HG03565 (cell line): Measurements from ENCODE around the gene PIGS.
"Not testable (repeated sequence)": the region's sequence is repeated elsewhere in the genome, so short reads cannot be mapped to it uniquely, and the experiment has no call there.

Source experiments
- ATAC-seq: cut with Tn5 transposase; IDR thresholded peaks from one replicate; pipeline ENCODE4 v1.9.1; 2021; ENCODE audit warnings: mild to moderate bottlenecking, moderate library complexity; ENCODE audit not compliant: unreplicated experiment

Gene PIGS

GRCh38 chr17:28532050-28532960 is 39.0 kb downstream of the PIGS start:
- no peak for ATAC-seq

GRCh38 chr17:28530926-28531325 is 40.4 kb downstream of the PIGS start:
- no peak for ATAC-seq

- no peak for ATAC-seq
Observed at GRCh38 chr17:28530250-28530649, 41.1 kb downstream of the PIGS start.

- no peak for ATAC-seq
Observed at GRCh38 chr17:28529013-28529400, 42.3 kb downstream of the PIGS start.

- no peak for ATAC-seq
Observed at GRCh38 chr17:28528327-28529012, 42.9 kb downstream of the PIGS start.

GRCh38 chr17:28527859-28528258 is 43.5 kb downstream of the PIGS start:
- ATAC-seq: no peak

- no peak for ATAC-seq
Observed at GRCh38 chr17:28527181-28527681, 44.1 kb downstream of the PIGS start.

GRCh38 chr17:28526381-28526780 is 44.9 kb downstream of the PIGS start:
- ATAC-seq: no peak

- ATAC-seq: no peak
Observed at GRCh38 chr17:28524476-28525424, 46.6 kb downstream of the PIGS start.

- no peak for ATAC-seq
Observed at GRCh38 chr17:28523876-28524275, 47.4 kb downstream of the PIGS start.

- no peak for ATAC-seq
Observed at GRCh38 chr17:28523186-28523585, 48.1 kb downstream of the PIGS start.

GRCh38 chr17:28522281-28522680 is 49.0 kb downstream of the PIGS start:
- ATAC-seq: not testable (repeated sequence)

GRCh38 chr17:28521311-28522085 is 49.8 kb downstream of the PIGS start:
- no peak for ATAC-seq

- ATAC-seq: no peak
Observed at GRCh38 chr17:28520687-28521086, 50.6 kb downstream of the PIGS start.

- ATAC-seq: no peak
Observed at GRCh38 chr17:28519236-28519635, 52.1 kb downstream of the PIGS start.

GRCh38 chr17:28518578-28518977 is 52.7 kb downstream of the PIGS start:
- no peak for ATAC-seq

- ATAC-seq: no peak
Observed at GRCh38 chr17:28518132-28518531, 53.2 kb downstream of the PIGS start.

- no peak for ATAC-seq
Observed at GRCh38 chr17:28515518-28515917, 55.8 kb downstream of the PIGS start.

- ATAC-seq: no peak
Observed at GRCh38 chr17:28514561-28515002, 56.7 kb downstream of the PIGS start.

- no peak for ATAC-seq
Observed at GRCh38 chr17:28513476-28513875, 57.8 kb downstream of the PIGS start.
